ENCODE results near the gene BSND.

The BSND gene

GRCh38 chr1:54953846-54954245, 44.9 kb upstream of the BSND start:
- H3K27ac ChIP-seq (ENCODE audit: low read length) = no peak overlapping the region
- H2AFZ ChIP-seq (ENCODE audit: low read length) = no peak overlapping the region
- H3K4me1 ChIP-seq (ENCODE audit: low read length) = no peaks in the 10 kb centered on the region
- H4K20me1 ChIP-seq (ENCODE audit: insufficient read depth, low read length) = no peaks in the 10 kb centered on the region
- no peak overlapping the region for H3K4me2 ChIP-seq (ENCODE audit: low read depth, low read length)
- TF ChIP-seq EZH2 (optimal IDR thresholded peaks at IDR 0.05; ENCODE audit: low read depth, low read length) (no peak), CTCF (IDR thresholded peaks at IDR 0.05; ENCODE audit: low read length) (no peak), EZH2phosphoT487 (IDR thresholded peaks at IDR 0.05; ENCODE audit: low read length) (no peak)
- H3K9me3 ChIP-seq (replicated peaks; ENCODE audit: insufficient read depth, low read length) = no peaks in the 10 kb centered on the region
- H3K36me3 ChIP-seq (replicated peaks; ENCODE audit: insufficient read depth, low read length) = no peaks in the 10 kb centered on the region
- no peak overlapping the region for H3K9ac ChIP-seq (ENCODE audit: low read length)
- H3K9me2 ChIP-seq (replicated peaks; ENCODE audit: insufficient read depth, low read length) = no peaks in the 10 kb centered on the region
- no peak for DNase-seq
- no peaks in the 10 kb centered on the region for H3K27me3 ChIP-seq (replicated peaks; ENCODE audit: insufficient read depth, low read length)
- no peak overlapping the region for H3K4me3 ChIP-seq (ENCODE audit: low read length)
- H3F3A ChIP-seq (ENCODE audit: insufficient read depth, low read length) = no peaks in the 10 kb centered on the region
- H3K79me2 ChIP-seq (ENCODE audit: low read length) = no peaks in the 10 kb centered on the region

- Histone ChIP-seq H3K9ac (ENCODE audit: low read length) (no peak overlapping the region), H3K4me3 (ENCODE audit: low read length) (no peak overlapping the region), H3K36me3 (replicated peaks; ENCODE audit: insufficient read depth, low read length) (no peaks in the 10 kb centered on the region), H3K79me2 (ENCODE audit: low read length) (no peaks in the 10 kb centered on the region), H4K20me1 (ENCODE audit: insufficient read depth, low read length) (no peaks in the 10 kb centered on the region), H3K4me1 (ENCODE audit: low read length) (no peaks in the 10 kb centered on the region), H3K9me2 (replicated peaks; ENCODE audit: insufficient read depth, low read length) (no peaks in the 10 kb centered on the region), H3K27me3 (replicated peaks; ENCODE audit: insufficient read depth, low read length) (no peaks in the 10 kb centered on the region), H3K27ac (ENCODE audit: low read length) (no peak overlapping the region), H3K4me2 (ENCODE audit: low read depth, low read length) (no peak overlapping the region), H3F3A (ENCODE audit: insufficient read depth, low read length) (no peaks in the 10 kb centered on the region), H3K9me3 (replicated peaks; ENCODE audit: insufficient read depth, low read length) (no peaks in the 10 kb centered on the region), H2AFZ (ENCODE audit: low read length) (no peak overlapping the region)
- TF ChIP-seq CTCF (IDR thresholded peaks at IDR 0.05; ENCODE audit: low read length) = no peak
- no peak for TF ChIP-seq EZH2 (optimal IDR thresholded peaks at IDR 0.05; ENCODE audit: low read depth, low read length)
- no peak for TF ChIP-seq EZH2phosphoT487 (IDR thresholded peaks at IDR 0.05; ENCODE audit: low read length)
- DNase-seq = no peak
Observed at GRCh38 chr1:54955359-54955758, 43.4 kb upstream of the BSND start.

- Histone ChIP-seq H3K27me3 (replicated peaks; ENCODE audit: insufficient read depth, low read length) (no peaks in the 10 kb centered on the region), H3K9me3 (replicated peaks; ENCODE audit: insufficient read depth, low read length) (no peaks in the 10 kb centered on the region), H3K9me2 (replicated peaks; ENCODE audit: insufficient read depth, low read length) (no peaks in the 10 kb centered on the region), H4K20me1 (ENCODE audit: insufficient read depth, low read length) (no peaks in the 10 kb centered on the region), H3F3A (ENCODE audit: insufficient read depth, low read length) (no peaks in the 10 kb centered on the region), H2AFZ (ENCODE audit: low read length) (no peak overlapping the region), H3K4me2 (ENCODE audit: low read depth, low read length) (no peak overlapping the region), H3K4me1 (ENCODE audit: low read length) (no peaks in the 10 kb centered on the region), H3K79me2 (ENCODE audit: low read length) (no peaks in the 10 kb centered on the region), H3K4me3 (ENCODE audit: low read length) (no peak overlapping the region), H3K36me3 (replicated peaks; ENCODE audit: insufficient read depth, low read length) (no peaks in the 10 kb centered on the region), H3K27ac (ENCODE audit: low read length) (no peak overlapping the region), H3K9ac (ENCODE audit: low read length) (no peak overlapping the region)
- TF ChIP-seq EZH2phosphoT487 (IDR thresholded peaks at IDR 0.05; ENCODE audit: low read length) = no peak
- TF ChIP-seq EZH2 (optimal IDR thresholded peaks at IDR 0.05; ENCODE audit: low read depth, low read length) = no peak
- TF ChIP-seq CTCF (IDR thresholded peaks at IDR 0.05; ENCODE audit: low read length) = no peak
- no peak for DNase-seq
Observed at GRCh38 chr1:54956726-54957125, 42.0 kb upstream of the BSND start.
